IPS-15b (cell line): ENCODE data around the gene GALNT7.
A peak's percentile ranks its signal among the peaks of the same experiment; 100 is the strongest.
"Not testable (repeated sequence)": the region's sequence is repeated elsewhere in the genome, so short reads cannot be mapped to it uniquely, and the experiment has no call there.

Source experiments
- H3K27me3 ChIP-seq: one replicate; pipeline ENCODE4 v1.6.1; 2013; ENCODE audit warnings: low read length; ENCODE audit not compliant: control insufficient read depth, insufficient read depth
- H3K36me3 ChIP-seq: one replicate; pipeline ENCODE4 v1.6.1; 2013; ENCODE audit warnings: low read length; ENCODE audit not compliant: control insufficient read depth, insufficient read depth
- H3K4me1 ChIP-seq: one replicate; pipeline ENCODE4 v1.6.1; 2013; ENCODE audit warnings: mild to moderate bottlenecking, low read length; ENCODE audit not compliant: control insufficient read depth, insufficient read depth
- H3K4me3 ChIP-seq: one replicate; pipeline ENCODE4 v1.5.1; 2013; ENCODE audit warnings: low read depth, low read length
- H3K9ac ChIP-seq: one replicate; pipeline ENCODE4 v1.6.1; 2013; ENCODE audit warnings: low read depth, mild to moderate bottlenecking, low read length
- H3K9me3 ChIP-seq: one replicate; pipeline ENCODE4 v1.6.1; 2013; ENCODE audit warnings: mild to moderate bottlenecking, low read length; ENCODE audit not compliant: control insufficient read depth, insufficient read depth

Gene GALNT7

GRCh38 chr4:173169428-173170181 lies 994 bp downstream of the GALNT7 start:
- peak overlapping the region; percentile 74 for H3K4me3 ChIP-seq
- peak overlapping the region; percentile 13 for H3K9ac ChIP-seq
- no peaks in the 10 kb centered on the region for H3K9me3 ChIP-seq
- no peaks in the 10 kb centered on the region for H3K36me3 ChIP-seq
- H3K4me1 ChIP-seq, result peaks cover 43% of the 10 kb centered on the region
- H3K27me3 ChIP-seq, result no peaks in the 10 kb centered on the region

DNA sequence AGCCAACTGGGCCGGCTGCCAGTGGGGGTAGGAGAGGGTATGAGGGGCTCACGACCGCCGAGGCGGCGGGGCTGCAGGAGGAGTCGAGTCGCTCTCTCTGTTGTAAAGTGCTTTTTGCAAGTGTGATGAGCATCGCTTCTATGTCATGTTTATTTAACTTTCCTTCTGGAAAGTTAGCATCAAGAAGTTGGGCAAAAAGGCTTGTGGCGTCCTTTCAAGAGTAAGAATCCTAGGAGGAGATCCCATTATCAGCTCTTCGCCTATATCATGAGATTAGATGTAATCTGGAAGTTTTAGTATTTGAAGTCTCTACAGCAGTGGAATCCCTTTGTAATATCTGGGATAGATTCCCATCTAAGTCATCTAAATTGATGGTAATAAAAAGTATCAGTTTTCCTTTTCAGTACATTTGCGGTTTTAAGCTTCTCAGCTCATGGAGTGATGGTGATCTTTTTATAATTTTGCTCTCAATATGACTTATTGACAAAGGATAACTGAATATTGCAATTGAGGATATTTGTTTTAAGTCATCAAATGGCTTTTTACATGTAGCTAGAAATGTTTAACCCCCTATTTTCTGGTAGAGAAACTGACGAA lies 1.7 kb downstream of the GALNT7 start:
- Histone ChIP-seq H3K9me3 (no peaks in the 10 kb centered on the region), H3K27me3 (no peaks in the 10 kb centered on the region), H3K4me3 (peak overlapping the region; percentile 74), H3K4me1 (peaks cover 46% of the 10 kb centered on the region), H3K9ac (peak overlapping the region; percentile 13), H3K36me3 (no peaks in the 10 kb centered on the region)

DNA sequence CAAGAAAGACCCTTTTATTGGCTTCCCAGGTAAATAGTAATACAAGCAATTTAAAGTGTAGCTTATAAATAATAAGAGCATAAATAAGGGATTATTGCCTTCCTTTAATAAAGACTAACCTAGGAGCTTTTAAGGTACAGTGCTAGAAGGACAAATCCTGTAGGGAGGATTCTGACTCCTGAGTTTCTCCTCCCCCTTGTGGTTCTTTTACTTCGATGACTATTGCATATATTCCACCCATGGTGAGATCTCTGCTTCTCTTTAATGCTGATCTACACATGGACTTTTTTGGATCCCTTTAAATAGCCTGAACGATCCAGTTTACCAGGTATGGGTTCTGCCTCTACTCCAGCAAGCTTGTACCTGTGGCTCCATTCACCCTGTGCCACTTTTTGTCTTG lies 2.5 kb downstream of the GALNT7 start:
- Histone ChIP-seq H3K4me3 (no peak overlapping the region), H3K9me3 (no peaks in the 10 kb centered on the region), H3K27me3 (no peaks in the 10 kb centered on the region), H3K36me3 (no peaks in the 10 kb centered on the region), H3K9ac (no peak overlapping the region), H3K4me1 (peaks cover 46% of the 10 kb centered on the region)

DNA sequence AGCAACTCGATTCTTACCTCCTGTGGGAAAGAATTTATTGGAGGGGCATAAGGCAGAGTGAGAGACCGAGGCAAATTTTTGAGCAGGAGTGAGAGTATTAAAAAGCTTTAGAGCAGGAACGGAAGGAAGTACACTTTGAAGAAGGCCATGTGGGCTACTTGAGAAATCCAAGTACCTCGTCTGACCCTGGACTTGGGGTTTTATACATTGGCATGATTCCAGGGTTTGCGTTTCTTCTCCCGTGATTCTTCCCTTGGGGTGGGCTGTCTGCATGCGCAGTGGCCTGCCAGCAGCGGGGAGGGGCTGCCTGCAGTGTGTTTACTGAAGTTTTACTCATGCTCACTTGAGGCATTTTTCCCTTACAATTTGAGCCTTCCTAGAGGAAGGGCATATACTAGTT lies 3.4 kb downstream of the GALNT7 start:
- Histone ChIP-seq H3K4me3 (no peak overlapping the region), H3K9ac (no peak overlapping the region), H3K36me3 (no peaks in the 10 kb centered on the region), H3K9me3 (no peaks in the 10 kb centered on the region), H3K27me3 (no peaks in the 10 kb centered on the region), H3K4me1 (peaks cover 53% of the 10 kb centered on the region)

GRCh38 chr4:173174184-173174583 lies 5.6 kb downstream of the GALNT7 start:
- no peaks in the 10 kb centered on the region for H3K9me3 ChIP-seq
- peaks cover 54% of the 10 kb centered on the region for H3K4me1 ChIP-seq
- H3K27me3 ChIP-seq, result no peaks in the 10 kb centered on the region
- H3K9ac ChIP-seq, result no peak overlapping the region
- H3K36me3 ChIP-seq, result no peaks in the 10 kb centered on the region
- no peak overlapping the region for H3K4me3 ChIP-seq

DNA sequence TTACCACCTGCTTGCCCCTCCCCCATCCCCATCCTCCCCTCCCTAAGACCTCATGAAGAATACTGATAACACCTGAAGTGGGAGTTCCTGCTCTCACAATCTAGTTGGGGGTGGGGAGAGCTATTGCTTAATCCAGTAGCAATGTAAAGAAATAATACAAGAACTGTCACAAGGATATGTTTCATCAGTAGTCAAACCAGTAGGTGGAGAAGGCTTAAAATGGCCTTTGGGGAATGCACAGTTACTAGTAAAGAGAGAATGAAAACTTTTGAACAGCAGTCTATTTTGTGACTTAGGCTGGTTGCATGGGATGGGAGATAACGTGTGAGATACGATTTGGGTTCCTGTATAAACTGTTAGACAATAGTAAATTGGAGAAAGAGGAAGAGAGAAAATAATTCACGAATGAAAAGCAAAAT lies 6.0 kb downstream of the GALNT7 start:
- Histone ChIP-seq H3K9ac (no peak overlapping the region), H3K9me3 (no peaks in the 10 kb centered on the region), H3K4me1 (peaks cover 54% of the 10 kb centered on the region), H3K36me3 (no peaks in the 10 kb centered on the region), H3K4me3 (no peak overlapping the region), H3K27me3 (no peaks in the 10 kb centered on the region)

DNA sequence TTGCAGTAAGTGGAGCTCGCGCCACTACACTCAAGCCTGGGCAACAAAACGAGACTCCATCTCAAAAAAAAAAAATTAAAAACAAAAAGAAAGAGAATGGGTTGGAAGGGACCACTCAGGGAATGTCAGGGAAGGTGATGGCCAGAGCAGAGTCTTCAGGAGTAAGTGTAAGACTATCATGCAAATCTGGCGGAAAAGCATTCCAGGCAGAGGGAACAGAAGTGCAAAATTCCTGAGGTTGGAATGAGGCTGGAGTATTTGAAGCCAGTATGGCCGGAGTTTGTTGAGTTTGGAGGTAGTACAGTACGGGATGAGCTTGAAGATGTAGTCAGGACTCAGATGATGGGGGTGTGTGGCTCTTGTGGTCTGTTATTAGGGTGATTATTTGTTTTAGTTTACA lies 7.4 kb downstream of the GALNT7 start:
- no peak overlapping the region for H3K4me3 ChIP-seq
- no peaks in the 10 kb centered on the region for H3K36me3 ChIP-seq
- H3K9me3 ChIP-seq, result no peaks in the 10 kb centered on the region
- H3K9ac ChIP-seq, result no peak overlapping the region
- peaks cover 51% of the 10 kb centered on the region for H3K4me1 ChIP-seq
- H3K27me3 ChIP-seq, result no peaks in the 10 kb centered on the region

DNA sequence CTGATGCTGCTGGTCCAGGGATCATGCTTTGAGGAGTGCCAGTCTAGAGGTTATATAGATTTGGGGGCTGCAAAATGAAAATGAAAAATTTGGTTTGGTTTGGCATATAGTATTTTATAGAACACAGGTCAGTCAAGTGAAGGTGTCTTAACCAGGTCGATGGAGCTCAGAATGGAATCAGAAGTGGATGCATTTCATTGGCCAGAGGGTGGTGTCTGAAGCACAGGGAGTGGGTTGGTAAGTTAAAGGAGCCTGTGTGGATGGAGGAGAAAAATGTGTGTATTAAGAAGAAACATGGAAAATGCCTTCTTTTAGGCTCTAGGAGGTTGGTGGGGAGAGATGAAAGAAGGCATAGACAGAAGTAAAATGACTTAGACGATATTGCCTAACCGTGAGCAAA lies 8.6 kb downstream of the GALNT7 start:
- no peaks in the 10 kb centered on the region for H3K9me3 ChIP-seq
- no peak overlapping the region for H3K9ac ChIP-seq
- no peaks in the 10 kb centered on the region for H3K27me3 ChIP-seq
- H3K4me3 ChIP-seq, result no peak overlapping the region
- H3K36me3 ChIP-seq, result no peaks in the 10 kb centered on the region
- peaks cover 40% of the 10 kb centered on the region for H3K4me1 ChIP-seq

DNA sequence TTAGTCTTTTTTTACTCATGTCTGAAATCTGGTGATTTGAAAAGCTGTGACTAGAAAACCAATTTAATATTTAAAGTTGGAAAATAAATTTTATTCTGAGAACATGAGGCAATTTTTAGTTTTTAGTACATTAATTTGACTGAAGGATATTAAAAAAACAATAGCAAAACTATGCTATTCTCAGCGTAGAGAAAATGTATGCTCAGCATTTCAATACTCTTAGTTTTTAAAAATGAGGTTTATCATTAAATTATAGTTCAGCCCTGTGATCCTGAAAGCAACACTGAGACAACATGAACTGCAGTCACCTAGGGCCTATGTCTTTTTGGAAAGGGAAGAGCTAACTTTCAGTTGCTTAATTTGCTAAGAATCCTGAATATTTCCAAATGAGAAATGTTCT lies 9.5 kb downstream of the GALNT7 start:
- Histone ChIP-seq H3K4me3 (no peak overlapping the region), H3K9me3 (no peaks in the 10 kb centered on the region), H3K36me3 (no peaks in the 10 kb centered on the region), H3K4me1 (peaks cover 31% of the 10 kb centered on the region), H3K9ac (no peak overlapping the region), H3K27me3 (no peaks in the 10 kb centered on the region)

DNA sequence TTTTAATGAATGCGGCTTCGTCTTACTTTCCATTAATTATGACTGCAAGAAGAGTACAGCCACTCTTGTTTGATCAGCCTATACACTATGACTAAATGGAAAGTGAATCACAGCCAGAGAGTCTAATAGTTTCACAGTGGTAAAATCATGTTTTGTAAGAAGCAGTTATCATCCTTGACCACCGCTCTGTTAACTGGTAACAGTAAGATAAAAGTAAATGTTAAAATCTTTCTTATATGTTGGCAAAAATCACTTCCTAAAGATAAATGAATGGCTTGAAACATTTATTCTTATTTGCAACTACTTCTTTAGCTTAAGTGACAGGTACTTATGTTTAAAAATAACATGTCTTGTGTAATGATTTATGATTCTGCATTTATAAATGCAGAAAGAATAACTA lies 13.2 kb downstream of the GALNT7 start:
- Histone ChIP-seq H3K9ac (no peak overlapping the region), H3K4me3 (no peak overlapping the region)

GRCh38 chr4:173182403-173182802 lies 13.8 kb downstream of the GALNT7 start:
- Histone ChIP-seq H3K27me3 (no peaks in the 10 kb centered on the region), H3K9ac (no peak overlapping the region), H3K9me3 (no peaks in the 10 kb centered on the region), H3K4me1 (peaks cover 7% of the 10 kb centered on the region), H3K36me3 (no peaks in the 10 kb centered on the region), H3K4me3 (no peak overlapping the region)

More for the DNA sequence above, 13.2 kb downstream of the GALNT7 start:
- H3K27me3 ChIP-seq, result no peaks in the 10 kb centered on the region
- H3K9me3 ChIP-seq, result no peaks in the 10 kb centered on the region
- no peaks in the 10 kb centered on the region for H3K36me3 ChIP-seq
- H3K4me1 ChIP-seq, result peaks cover 12% of the 10 kb centered on the region

DNA sequence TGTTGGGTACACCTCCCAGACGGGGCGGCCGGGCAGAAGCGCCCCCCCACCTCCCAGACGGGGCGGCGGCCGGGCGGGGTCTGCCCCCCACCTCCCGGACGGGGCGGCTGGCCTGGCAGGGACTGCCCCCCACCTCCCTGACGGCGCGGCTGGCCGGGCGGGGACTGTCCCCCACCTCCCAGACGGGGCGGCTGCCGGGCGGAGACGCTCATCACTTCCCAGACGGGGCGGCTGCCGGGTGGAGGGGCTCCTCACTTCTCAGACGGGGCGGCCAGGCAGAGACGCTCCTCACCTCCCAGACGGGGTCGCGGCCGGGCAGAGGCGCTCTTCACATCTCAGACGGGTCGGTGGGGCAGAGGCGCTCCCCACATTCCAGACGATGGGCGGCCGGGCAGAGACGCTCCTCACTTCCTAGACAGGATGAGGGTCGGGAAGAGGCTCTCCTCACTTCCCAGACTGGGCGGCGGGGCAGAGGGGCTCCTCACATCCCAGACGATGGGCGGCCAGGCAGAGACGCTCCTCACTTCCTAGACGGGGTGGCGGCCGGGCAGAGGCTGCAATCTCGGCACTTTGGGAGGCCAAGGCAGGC lies 15.1 kb downstream of the GALNT7 start:
- not testable (repeated sequence) for H3K9me3 ChIP-seq, H3K4me3 ChIP-seq, H3K36me3 ChIP-seq, H3K27me3 ChIP-seq, H3K9ac ChIP-seq
- peaks cover 14% of the 10 kb centered on the region for H3K4me1 ChIP-seq
